A673 (cell line): ENCODE results near the gene CDH23.

Source experiments
- EZH2 ChIP-seq: fragments of 200-600 bp; sonication (generic); IDR thresholded peaks from 2 replicates; pipeline ENCODE4 v1.6.1; 2017; ENCODE audit warnings: borderline replicate concordance, low read depth, mild to moderate bottlenecking, mixed read lengths, antibody characterized with exemption, low read length; ENCODE audit not compliant: poor library complexity, severe bottlenecking
- TF ChIP-seq, protein P1 (sequence below): fragments of 300-800, 200-600 bp; sonication (generic); conservative IDR thresholded peaks from 2 replicates; pipeline ENCODE4 v1.5.1; 2017; ENCODE audit warnings: low read depth, mild to moderate bottlenecking, antibody characterized with exemption, low read length, moderate library complexity, mixed read lengths

GRCh38 chr10:71394926-71395562 is 1.7 kb upstream of the CDH23 start:
- TF ChIP-seq, protein P1, sequence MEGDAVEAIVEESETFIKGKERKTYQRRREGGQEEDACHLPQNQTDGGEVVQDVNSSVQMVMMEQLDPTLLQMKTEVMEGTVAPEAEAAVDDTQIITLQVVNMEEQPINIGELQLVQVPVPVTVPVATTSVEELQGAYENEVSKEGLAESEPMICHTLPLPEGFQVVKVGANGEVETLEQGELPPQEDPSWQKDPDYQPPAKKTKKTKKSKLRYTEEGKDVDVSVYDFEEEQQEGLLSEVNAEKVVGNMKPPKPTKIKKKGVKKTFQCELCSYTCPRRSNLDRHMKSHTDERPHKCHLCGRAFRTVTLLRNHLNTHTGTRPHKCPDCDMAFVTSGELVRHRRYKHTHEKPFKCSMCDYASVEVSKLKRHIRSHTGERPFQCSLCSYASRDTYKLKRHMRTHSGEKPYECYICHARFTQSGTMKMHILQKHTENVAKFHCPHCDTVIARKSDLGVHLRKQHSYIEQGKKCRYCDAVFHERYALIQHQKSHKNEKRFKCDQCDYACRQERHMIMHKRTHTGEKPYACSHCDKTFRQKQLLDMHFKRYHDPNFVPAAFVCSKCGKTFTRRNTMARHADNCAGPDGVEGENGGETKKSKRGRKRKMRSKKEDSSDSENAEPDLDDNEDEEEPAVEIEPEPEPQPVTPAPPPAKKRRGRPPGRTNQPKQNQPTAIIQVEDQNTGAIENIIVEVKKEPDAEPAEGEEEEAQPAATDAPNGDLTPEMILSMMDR, result no peak
- no peak for TF ChIP-seq EZH2
